AG10803 (cell line): ENCODE measurements around the gene H6PD.

Experiments used
- DNase-seq: peaks from one replicate; pipeline ENCODE4 v3.0.0; 2010; ENCODE audit warnings: low read depth
- H3K4me3 ChIP-seq: 2 replicates; pipeline ENCODE4 v1.5.1; 2011; ENCODE audit warnings: mild to moderate bottlenecking, low read length, control low read depth
- TF ChIP-seq, protein P1 (sequence below): conservative IDR thresholded peaks from 2 replicates; pipeline ENCODE4 v1.5.1; 2011; ENCODE audit warnings: mild to moderate bottlenecking, low read length, control low read depth, inconsistent platforms

H6PD gene, protein sequence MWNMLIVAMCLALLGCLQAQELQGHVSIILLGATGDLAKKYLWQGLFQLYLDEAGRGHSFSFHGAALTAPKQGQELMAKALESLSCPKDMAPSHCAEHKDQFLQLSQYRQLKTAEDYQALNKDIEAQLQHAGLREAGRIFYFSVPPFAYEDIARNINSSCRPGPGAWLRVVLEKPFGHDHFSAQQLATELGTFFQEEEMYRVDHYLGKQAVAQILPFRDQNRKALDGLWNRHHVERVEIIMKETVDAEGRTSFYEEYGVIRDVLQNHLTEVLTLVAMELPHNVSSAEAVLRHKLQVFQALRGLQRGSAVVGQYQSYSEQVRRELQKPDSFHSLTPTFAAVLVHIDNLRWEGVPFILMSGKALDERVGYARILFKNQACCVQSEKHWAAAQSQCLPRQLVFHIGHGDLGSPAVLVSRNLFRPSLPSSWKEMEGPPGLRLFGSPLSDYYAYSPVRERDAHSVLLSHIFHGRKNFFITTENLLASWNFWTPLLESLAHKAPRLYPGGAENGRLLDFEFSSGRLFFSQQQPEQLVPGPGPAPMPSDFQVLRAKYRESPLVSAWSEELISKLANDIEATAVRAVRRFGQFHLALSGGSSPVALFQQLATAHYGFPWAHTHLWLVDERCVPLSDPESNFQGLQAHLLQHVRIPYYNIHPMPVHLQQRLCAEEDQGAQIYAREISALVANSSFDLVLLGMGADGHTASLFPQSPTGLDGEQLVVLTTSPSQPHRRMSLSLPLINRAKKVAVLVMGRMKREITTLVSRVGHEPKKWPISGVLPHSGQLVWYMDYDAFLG

DNA sequence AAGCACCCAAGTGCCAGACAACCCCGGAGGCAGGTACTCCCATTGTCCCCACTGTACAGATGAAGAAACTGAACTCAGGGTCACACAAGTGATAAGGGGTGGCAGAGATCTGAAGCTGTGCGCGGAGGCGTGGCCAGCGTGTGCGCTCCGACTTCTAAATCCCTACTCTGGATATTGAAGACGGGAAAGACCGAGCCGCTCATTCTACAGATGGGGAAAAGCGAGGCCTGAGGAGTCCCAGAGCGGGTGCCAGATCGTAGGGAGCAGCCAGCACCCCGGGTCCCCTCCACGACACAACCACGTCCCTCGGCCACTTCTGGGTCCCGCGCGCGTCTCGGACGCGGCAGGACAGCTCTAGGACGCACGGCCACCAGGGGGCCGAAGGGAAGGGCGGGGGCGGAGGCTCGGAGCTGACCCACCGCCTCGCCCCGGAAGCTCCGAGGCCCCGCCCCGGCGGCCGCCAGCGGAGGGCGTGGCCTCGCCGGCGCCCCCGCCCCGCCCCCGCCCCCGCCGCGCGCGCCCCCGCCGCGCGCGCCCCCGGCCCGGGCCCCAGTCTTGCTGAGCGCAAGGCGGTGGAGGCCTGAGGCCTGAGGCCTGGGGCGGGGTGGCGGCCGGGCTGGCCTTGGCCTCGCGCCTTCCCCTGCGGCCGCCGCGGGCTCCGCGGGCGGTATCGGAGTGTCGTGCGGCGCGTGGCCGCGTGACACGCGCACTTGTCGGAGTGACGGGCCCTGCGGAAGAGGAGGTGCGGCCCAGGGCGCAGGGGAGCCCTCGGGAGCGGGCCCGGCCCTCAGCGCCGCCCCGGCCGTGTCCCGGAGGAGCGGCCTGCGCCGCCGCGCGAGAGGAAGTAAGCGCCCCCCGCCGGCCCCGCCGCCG is at the start of gene H6PD:
Gene H6PD, plus strand, starts transcription at position 552 of the 873 bp plus-strand sequence. CDS start 10,161 bp downstream, outside the sequence.
- DNase-seq: peak; percentile 81
- TF ChIP-seq, protein P1, sequence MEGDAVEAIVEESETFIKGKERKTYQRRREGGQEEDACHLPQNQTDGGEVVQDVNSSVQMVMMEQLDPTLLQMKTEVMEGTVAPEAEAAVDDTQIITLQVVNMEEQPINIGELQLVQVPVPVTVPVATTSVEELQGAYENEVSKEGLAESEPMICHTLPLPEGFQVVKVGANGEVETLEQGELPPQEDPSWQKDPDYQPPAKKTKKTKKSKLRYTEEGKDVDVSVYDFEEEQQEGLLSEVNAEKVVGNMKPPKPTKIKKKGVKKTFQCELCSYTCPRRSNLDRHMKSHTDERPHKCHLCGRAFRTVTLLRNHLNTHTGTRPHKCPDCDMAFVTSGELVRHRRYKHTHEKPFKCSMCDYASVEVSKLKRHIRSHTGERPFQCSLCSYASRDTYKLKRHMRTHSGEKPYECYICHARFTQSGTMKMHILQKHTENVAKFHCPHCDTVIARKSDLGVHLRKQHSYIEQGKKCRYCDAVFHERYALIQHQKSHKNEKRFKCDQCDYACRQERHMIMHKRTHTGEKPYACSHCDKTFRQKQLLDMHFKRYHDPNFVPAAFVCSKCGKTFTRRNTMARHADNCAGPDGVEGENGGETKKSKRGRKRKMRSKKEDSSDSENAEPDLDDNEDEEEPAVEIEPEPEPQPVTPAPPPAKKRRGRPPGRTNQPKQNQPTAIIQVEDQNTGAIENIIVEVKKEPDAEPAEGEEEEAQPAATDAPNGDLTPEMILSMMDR: peak; percentile 48
- peak within 1 kb of the TSS; percentile 77 for H3K4me3 ChIP-seq

DNA sequence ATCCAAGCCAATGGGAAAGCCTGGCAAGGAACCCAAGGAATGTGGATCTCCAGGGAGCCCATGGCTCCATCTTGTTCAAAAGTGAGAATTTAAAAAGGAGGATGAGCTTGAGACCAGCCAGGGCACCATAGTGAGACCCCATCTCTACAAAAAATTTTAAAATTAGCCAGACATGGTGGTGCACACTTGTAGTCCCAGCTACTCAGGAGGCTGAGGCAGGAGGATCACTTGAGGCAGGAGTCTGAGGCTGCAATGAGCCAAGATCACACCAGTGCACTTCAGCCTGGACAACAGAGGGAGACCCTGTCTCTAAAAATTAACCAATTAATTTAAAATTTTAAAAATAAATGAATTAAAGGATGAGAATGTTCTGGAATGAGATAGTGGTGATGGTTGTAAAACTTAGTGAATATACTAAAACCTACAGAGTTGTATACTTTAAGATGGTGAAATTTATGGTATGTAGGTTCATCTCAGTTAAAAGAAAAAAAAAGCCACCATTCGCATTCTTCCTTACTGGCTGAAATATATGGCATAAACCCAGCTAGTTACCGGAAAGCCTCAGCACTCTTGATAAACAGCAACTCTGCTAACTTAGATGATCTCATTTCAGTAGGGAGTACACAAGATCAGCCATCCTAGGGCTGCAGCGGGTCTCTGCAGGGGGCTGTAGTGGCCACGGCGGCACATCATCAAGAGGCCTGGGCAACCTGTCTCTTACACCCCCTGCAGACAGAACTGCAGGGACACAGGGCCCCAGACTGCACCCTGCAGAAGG is 48.3 kb upstream of the H6PD start:
- no peak for DNase-seq
- no peak overlapping the region for H3K4me3 ChIP-seq
- TF ChIP-seq, protein P1: no peak

DNA sequence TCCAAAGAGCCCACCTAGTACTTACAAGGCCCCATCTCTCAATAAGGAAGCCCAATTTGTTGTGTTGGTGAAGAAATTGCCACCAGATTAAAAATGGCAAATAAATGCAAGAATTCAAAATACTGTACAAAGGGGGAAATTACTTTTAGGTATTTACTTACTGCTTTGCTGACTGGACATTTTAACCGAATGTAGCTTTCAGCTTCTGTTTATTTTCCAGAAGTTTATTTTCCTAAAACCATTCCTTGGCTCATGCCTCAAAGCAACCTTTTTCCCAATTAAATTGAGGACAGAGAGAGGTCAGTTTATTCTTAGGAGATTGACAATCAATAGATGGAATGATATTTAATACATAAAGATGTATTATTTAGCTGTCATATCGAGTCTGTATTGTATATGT is 47.6 kb upstream of the H6PD start:
- TF ChIP-seq, protein P1: no peak
- no peak for DNase-seq

DNA sequence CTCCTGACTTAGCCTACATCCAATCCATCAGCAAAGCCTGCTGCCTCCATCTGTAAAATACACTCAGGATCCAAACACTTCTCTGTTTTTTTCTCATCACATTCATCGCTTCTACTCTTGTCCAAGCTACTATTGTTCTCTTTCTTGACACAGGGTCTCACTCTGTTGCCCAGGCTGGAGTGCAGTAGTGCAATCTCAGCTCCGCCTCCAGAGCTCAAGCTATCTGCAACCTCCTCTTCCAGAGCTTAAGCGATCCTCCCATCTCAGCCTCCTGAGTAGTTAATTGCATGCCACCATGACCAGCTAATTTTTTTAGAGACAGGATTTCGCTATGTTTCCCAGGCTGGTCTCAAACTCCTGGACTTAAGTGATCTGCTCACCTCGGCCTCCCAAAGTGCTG is 44.3 kb upstream of the H6PD start:
- no peak for DNase-seq
- TF ChIP-seq, protein P1: no peak
- no peak overlapping the region for H3K4me3 ChIP-seq

More for the DNA sequence above, 47.6 kb upstream of the H6PD start:
- H3K4me3 ChIP-seq: no peak overlapping the region

DNA sequence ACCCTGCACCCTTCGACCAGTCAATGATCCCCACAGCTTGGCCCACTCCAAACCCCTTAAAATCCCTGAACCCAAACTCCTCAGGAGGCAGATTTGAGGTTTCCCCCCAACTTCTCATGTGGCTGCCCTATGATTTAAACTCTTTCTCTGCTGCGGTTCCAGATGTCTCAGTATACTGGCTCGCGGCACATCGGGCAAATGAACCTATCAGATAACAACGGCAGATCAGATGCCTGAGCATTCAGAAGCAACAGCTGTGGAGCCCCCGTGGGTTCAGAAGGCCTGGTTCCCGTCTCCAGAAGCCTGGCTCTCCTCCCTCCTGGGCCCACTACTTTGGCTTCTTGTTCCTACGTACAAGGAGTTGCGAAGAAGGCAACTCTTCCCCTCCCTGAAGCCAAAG is 43.3 kb upstream of the H6PD start:
- H3K4me3 ChIP-seq: no peak overlapping the region
- TF ChIP-seq, protein P1: no peak
- DNase-seq: no peak

DNA sequence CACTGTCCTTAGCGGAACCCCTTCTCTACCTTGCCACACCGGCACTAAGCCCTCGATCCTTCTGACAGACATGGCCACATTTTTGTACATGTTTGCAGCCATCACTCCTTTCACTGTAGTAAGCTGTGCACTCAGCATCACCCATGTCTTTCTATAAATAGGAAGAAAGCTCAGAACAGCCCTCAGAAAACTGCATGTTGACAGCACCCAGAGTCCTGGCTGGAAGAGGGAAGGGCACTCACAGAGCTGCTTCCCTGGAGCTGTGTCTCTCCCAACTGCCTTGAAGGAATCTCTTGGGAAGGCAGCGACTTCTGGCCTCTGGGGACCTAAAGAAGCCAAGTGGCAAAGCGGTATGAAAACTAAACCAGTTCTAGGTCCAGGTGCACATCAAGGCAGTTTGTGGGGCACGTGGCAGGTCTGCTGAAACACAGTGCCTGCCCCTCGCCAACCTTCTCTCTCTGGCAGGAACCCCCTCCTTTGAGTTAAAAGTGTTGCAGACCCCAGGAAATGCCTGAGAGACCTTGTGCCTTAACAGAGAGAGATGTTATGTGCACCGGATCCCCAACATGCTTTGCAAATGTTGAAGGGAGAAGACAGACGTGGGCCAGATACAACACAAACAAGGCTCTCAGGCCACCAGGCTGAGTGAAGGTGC is 41.9 kb upstream of the H6PD start:
- TF ChIP-seq, protein P1: no peak

More for the DNA sequence above, 41.9 kb upstream of the H6PD start:
- H3K4me3 ChIP-seq: no peak overlapping the region
- no peak for DNase-seq
